22Rv1 (cell line): ENCODE results near the gene TNIP2.

Source experiments
- H3K27ac ChIP-seq: fragments of 450-650 bp; 2 replicates; pipeline ENCODE4 v1.5.1; 2017
- CTCF ChIP-seq: fragments of 450-650 bp; IDR thresholded peaks from 2 replicates; pipeline ENCODE4 v1.5.1; 2017; ENCODE audit warnings: mild to moderate bottlenecking
- ZFX ChIP-seq: fragments of 450-650 bp; IDR thresholded peaks from 2 replicates; pipeline ENCODE4 v1.6.1; 2017; ENCODE audit warnings: antibody characterized with exemption, borderline replicate concordance

The TNIP2 gene

GRCh38 chr4:2700031-2700430 is 56.1 kb downstream of the TNIP2 start:
- H3K27ac ChIP-seq: no peak overlapping the region
- TF ChIP-seq CTCF: no peak
- no peak for TF ChIP-seq ZFX

GRCh38 chr4:2699534-2699933 is 56.6 kb downstream of the TNIP2 start:
- TF ChIP-seq CTCF (no peak), ZFX (no peak)
- H3K27ac ChIP-seq: no peak overlapping the region

- TF ChIP-seq ZFX (no peak), CTCF (no peak)
- no peak overlapping the region for H3K27ac ChIP-seq
Measured at GRCh38 chr4:2698951-2699505, 57.1 kb downstream of the TNIP2 start.

- no peak overlapping the region for H3K27ac ChIP-seq
- TF ChIP-seq CTCF: no peak
- no peak for TF ChIP-seq ZFX
Measured at GRCh38 chr4:2698504-2698903, 57.6 kb downstream of the TNIP2 start.

GRCh38 chr4:2697995-2698414 is 58.1 kb downstream of the TNIP2 start:
- no peak overlapping the region for H3K27ac ChIP-seq
- TF ChIP-seq CTCF (no peak), ZFX (no peak)

- no peak overlapping the region for H3K27ac ChIP-seq
- TF ChIP-seq CTCF: no peak
- no peak for TF ChIP-seq ZFX
Measured at GRCh38 chr4:2696423-2696822, 59.7 kb downstream of the TNIP2 start.

- TF ChIP-seq ZFX: no peak
- TF ChIP-seq CTCF: no peak
Measured at GRCh38 chr4:2695346-2696060, 60.6 kb downstream of the TNIP2 start.

More at GRCh38 chr4:2695346-2696060, 60.6 kb downstream of the TNIP2 start:
- no peak overlapping the region for H3K27ac ChIP-seq
